K562 (cell line): ENCODE measurements around the gene PAFAH1B2. TPM values are rescaled to one million over a fixed set of nuclear protein-coding genes. Genes with fewer than 3 reads are reported as not detected.

ENCODE experiments used
- CBFA2T2 ChIP-seq: fragments of 450-650 bp; conservative IDR thresholded peaks from 2 replicates; pipeline ENCODE4 v1.6.1; 2017; ENCODE audit warnings: mild to moderate bottlenecking
- DPF2 ChIP-seq: fragments of 450-650 bp; IDR thresholded peaks from 2 replicates; pipeline ENCODE4 v1.6.1; 2016
- EHMT2 ChIP-seq: fragments of 450-650 bp; IDR thresholded peaks from 2 replicates; pipeline ENCODE4 v1.6.1; 2018; ENCODE audit warnings: antibody characterized with exemption
- FOXA3 ChIP-seq, 2 experiments: fragments of 450-650 bp in 1 of 2; sonication (generic) in 1 of 2; formaldehyde crosslinking; IDR thresholded peaks in 1 of 2; conservative IDR thresholded peaks in 1 of 2; 2 replicates each; pipeline versions ENCODE4 v1.4.0 to v1.8.0; 2020 to 2022; ENCODE audit warnings: mild to moderate bottlenecking in 2 of 2, missing genetic modification reagents in 1 of 2
- FOXK2 ChIP-seq, 2 experiments: fragments of 450-650 bp; IDR thresholded peaks in 1 of 2; conservative IDR thresholded peaks in 1 of 2; 2 replicates each; pipeline ENCODE4 v1.6.1; 2016; ENCODE audit warnings: low read depth in 2 of 2, mild to moderate bottlenecking in 1 of 2
- MCM3 ChIP-seq: fragments of 450-650 bp; IDR thresholded peaks from 2 replicates; pipeline ENCODE4 v1.6.1; 2016
- MIER1 ChIP-seq: fragments of 450-650 bp; IDR thresholded peaks from 2 replicates; pipeline ENCODE4 v1.6.1; 2016; ENCODE audit warnings: antibody characterized with exemption, mild to moderate bottlenecking, low read depth
- NBN ChIP-seq: fragments of 450-650 bp; IDR thresholded peaks from 2 replicates; pipeline ENCODE4 v1.6.1; 2016; ENCODE audit warnings: low read depth, mild to moderate bottlenecking
- XRCC5 ChIP-seq: fragments of 200-400 bp; formaldehyde crosslinking; IDR thresholded peaks from 2 replicates; pipeline ENCODE4 v1.6.1; 2017; ENCODE audit warnings: low read depth, mild to moderate bottlenecking, low read length
- ZNF3 ChIP-seq: fragments of 250-450 bp; sonication (Bioruptor Pico); IDR thresholded peaks from 2 replicates; pipeline ENCODE4 v1.5.0; 2021; ENCODE audit warnings: mild to moderate bottlenecking, moderate library complexity
- ZNF507 ChIP-seq: conservative IDR thresholded peaks from 2 replicates; pipeline ENCODE4 v1.6.1; 2017; ENCODE audit warnings: missing genetic modification characterization, missing compliant biosample characterization
- polyA plus RNA-seq, 8 experiments: library from polyadenylated mRNA; depleted of rRNA in 4 of 8; stranded (reverse) in 5 of 8; unstranded in 3 of 8; fragments of >200 nt; fragmentation: Nextera tagmentation in 2 of 8; fragmentation: Illumina TruSeq in 1 of 8; extraction: Ambion mirVana in 2 of 8; extraction: Trizol in 1 of 8; gene quantifications; 2 replicates each; pipeline versions ENCODE4 v1.2.1 to v1.2.3, GENCODE V29; 2011 to 2014; ENCODE audit warnings: inconsistent platforms in 1 of 8, missing spikeins in 1 of 8
- total RNA-seq, 7 experiments: library from RNA; depleted of rRNA in 6 of 7; stranded (reverse); fragments of >200 nt in 6 of 7; fragmentation: Illumina TruSeq in 2 of 7; extraction: Trizol in 2 of 7; gene quantifications; 2 replicates each; pipeline versions ENCODE4 v1.2.1 to v1.2.3, GENCODE V29; 2011 to 2021; ENCODE audit warnings: low replicate concordance in 1 of 7
- TF ChIP-seq, protein P1 (sequence below): fragments of 200-800 bp; sonication (Bioruptor generic); IDR thresholded peaks from 2 replicates; pipeline ENCODE4 v1.6.1; 2017; ENCODE audit warnings: missing genetic modification characterization, missing compliant biosample characterization
- TF ChIP-seq, protein P2 (sequence below): fragments of 450-650 bp; IDR thresholded peaks from 2 replicates; pipeline ENCODE4 v1.6.1; 2016; ENCODE audit warnings: mild to moderate bottlenecking

The PAFAH1B2 gene
- total and polyA plus RNA-seq, 9 of the 15 experiments (the other 6 are each of a cell fraction or from before 2014, with no cell fraction given) = 27.8 to 94.7 (median 64.9) TPM

DNA sequence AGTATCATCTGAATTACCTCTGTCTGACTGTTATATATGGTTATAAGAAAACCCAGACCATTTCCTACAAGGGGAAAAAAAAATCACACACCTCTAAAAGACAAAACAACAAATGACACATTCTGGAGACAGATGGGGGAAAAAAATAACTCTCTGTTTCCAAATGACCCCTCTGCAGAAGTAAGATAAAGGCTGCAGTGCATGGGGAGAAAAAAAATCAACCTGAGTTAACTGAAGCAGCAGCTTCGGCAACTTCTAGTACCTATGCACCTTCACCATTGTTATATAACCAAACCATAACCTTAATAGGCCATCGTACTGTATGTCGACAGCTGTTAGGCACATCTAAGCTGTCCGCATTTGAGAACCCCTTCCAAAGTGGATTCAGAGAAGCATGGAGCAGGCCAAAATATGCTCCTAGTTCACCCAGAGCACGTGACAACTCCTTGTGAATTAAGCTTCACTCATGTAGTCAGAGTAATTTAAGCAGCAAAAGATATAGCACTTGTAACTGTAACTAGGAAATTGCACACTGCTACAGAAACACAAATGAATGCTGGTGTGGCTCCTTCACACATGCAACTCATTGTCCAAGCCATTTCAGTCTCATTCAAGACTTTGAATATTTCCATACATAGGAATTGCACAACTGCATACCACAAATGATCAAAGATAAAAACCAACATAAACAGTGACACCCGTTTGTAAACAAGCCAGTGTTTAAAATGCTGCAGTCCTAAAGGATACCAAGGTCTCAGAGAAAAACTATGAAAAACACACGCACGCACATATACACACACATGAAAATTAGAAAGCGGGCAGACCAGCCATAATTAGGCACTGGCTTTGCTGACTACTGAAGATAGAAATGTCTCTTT lies 48.6 kb upstream of the PAFAH1B2 start (continued):
- TF ChIP-seq ZNF507 (no peak), NBN (0 out of 2 replicates have a peak, but pooled peaks have one; percentile 29), ZNF3 (no peak), MCM3 (no peak), FOXK2 (conservative IDR thresholded peaks at IDR 0.05 in 1 of 2, IDR thresholded peaks at IDR 0.05 in 1 of 2; ENCODE audit: low read depth in 2 of 2) (peak; percentile 78 to 79), EHMT2 (no peak), XRCC5 (no peak), DPF2 (peak; percentile 89), FOXA3 (CRISPR knock-in tag; conservative IDR thresholded peaks at IDR 0.05 in 1 of 2, IDR thresholded peaks at IDR 0.05 in 1 of 2) (peak in 1 of 2 experiments; percentile 60; a peak in 2 of 4 replicates), MIER1 (peak; percentile 12; the same call in 1 of the 2 replicates), CBFA2T2 (peak; percentile 84)
- TF ChIP-seq, protein P1, sequence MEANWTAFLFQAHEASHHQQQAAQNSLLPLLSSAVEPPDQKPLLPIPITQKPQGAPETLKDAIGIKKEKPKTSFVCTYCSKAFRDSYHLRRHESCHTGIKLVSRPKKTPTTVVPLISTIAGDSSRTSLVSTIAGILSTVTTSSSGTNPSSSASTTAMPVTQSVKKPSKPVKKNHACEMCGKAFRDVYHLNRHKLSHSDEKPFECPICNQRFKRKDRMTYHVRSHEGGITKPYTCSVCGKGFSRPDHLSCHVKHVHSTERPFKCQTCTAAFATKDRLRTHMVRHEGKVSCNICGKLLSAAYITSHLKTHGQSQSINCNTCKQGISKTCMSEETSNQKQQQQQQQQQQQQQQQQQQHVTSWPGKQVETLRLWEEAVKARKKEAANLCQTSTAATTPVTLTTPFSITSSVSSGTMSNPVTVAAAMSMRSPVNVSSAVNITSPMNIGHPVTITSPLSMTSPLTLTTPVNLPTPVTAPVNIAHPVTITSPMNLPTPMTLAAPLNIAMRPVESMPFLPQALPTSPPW (CRISPR knock-in tag) = peak; percentile 21
- TF ChIP-seq, protein P2, sequence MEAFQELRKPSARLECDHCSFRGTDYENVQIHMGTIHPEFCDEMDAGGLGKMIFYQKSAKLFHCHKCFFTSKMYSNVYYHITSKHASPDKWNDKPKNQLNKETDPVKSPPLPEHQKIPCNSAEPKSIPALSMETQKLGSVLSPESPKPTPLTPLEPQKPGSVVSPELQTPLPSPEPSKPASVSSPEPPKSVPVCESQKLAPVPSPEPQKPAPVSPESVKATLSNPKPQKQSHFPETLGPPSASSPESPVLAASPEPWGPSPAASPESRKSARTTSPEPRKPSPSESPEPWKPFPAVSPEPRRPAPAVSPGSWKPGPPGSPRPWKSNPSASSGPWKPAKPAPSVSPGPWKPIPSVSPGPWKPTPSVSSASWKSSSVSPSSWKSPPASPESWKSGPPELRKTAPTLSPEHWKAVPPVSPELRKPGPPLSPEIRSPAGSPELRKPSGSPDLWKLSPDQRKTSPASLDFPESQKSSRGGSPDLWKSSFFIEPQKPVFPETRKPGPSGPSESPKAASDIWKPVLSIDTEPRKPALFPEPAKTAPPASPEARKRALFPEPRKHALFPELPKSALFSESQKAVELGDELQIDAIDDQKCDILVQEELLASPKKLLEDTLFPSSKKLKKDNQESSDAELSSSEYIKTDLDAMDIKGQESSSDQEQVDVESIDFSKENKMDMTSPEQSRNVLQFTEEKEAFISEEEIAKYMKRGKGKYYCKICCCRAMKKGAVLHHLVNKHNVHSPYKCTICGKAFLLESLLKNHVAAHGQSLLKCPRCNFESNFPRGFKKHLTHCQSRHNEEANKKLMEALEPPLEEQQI = peak; percentile 29; the same call in 1 of the 2 replicates
